Measurements from ENCODE around the gene ATG9A.

DNA sequence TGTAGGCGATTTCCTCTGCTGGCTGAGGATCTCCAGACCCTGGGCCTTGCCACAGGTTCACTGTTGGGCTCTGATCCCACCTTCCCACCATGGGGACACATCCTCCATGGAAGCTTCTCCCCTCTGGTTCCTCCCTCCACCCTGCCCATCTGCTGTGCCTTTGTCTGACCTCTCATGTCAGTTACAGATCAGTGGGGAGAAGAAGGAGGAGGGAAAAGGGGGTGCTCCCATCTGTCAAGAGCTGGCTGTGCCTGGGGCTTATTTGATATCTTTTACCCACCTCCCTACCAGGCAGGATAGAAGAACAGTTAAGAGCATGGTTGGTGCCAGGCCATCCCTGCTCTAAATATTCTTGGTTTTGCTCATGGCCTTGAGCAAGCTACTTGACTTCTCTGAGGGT lies 37.5 kb upstream of the ATG9A start:
- TF ChIP-seq CTCF (conservative IDR thresholded peaks at IDR 0.05; ENCODE audit: low read length), result no peak
- no peak for TF ChIP-seq EZH2phosphoT487 (IDR thresholded peaks at IDR 0.05; ENCODE audit: borderline replicate concordance)
